HTR-8/SVneo (cell line): ENCODE results near the gene DGKA.

Experiments used
- DNase-seq: peaks from one replicate; pipeline ENCODE4 v3.0.0; 2011; ENCODE audit warnings: low spot score, mixed read lengths; ENCODE audit not compliant: insufficient read length
- FAIRE-seq: peaks from 2 replicates; lab custom pipeline; 2011; peaks lifted over from hg19 to GRCh38; lab: Jason Lieb, UNC

Gene DGKA

GRCh38 chr12:55931317-55931779, 386 bp downstream of the DGKA start:
- DNase-seq (no peak), FAIRE-seq (no peak)

- peak; percentile 35 for DNase-seq
- no peak for FAIRE-seq
Observed at GRCh38 chr12:55931780-55932550, 1.0 kb downstream of the DGKA start.

GRCh38 chr12:55932551-55932910, 1.6 kb downstream of the DGKA start:
- DNase-seq (no peak), FAIRE-seq (no peak)

GRCh38 chr12:55933169-55933798, 2.3 kb downstream of the DGKA start:
- no peak for FAIRE-seq
- peak; percentile 72 for DNase-seq

- no peak for FAIRE-seq
- no peak for DNase-seq
Observed at GRCh38 chr12:55933799-55934742, 3.1 kb downstream of the DGKA start.

GRCh38 chr12:55934773-55935172, 3.8 kb downstream of the DGKA start:
- DNase-seq (no peak), FAIRE-seq (no peak)

GRCh38 chr12:55935738-55936151, 4.8 kb downstream of the DGKA start:
- FAIRE-seq: no peak
- DNase-seq: no peak

- FAIRE-seq: no peak
- no peak for DNase-seq
Observed at GRCh38 chr12:55937981-55938380, 7.0 kb downstream of the DGKA start.

- FAIRE-seq: no peak
- DNase-seq: no peak
Observed at GRCh38 chr12:55938826-55939501, 8.0 kb downstream of the DGKA start.

GRCh38 chr12:55940065-55940732, 9.2 kb downstream of the DGKA start:
- FAIRE-seq: peak; percentile 60
- DNase-seq: peak; percentile 87

- DNase-seq (no peak), FAIRE-seq (no peak)
Observed at GRCh38 chr12:55942055-55942454, 11.1 kb downstream of the DGKA start.

GRCh38 chr12:55942577-55943136, 11.7 kb downstream of the DGKA start:
- FAIRE-seq (no peak), DNase-seq (no peak)

GRCh38 chr12:55946553-55946952, 15.6 kb downstream of the DGKA start:
- DNase-seq: no peak
- no peak for FAIRE-seq

GRCh38 chr12:55955344-55955743, 24.4 kb downstream of the DGKA start:
- FAIRE-seq (no peak), DNase-seq (no peak)

- peak; percentile 67 for DNase-seq
- no peak for FAIRE-seq
Observed at GRCh38 chr12:55955800-55956508, 25.0 kb downstream of the DGKA start.

- FAIRE-seq (no peak), DNase-seq (no peak)
Observed at GRCh38 chr12:55957106-55957859, 26.3 kb downstream of the DGKA start.

- DNase-seq (no peak), FAIRE-seq (no peak)
Observed at GRCh38 chr12:55963760-55964159, 32.8 kb downstream of the DGKA start.

GRCh38 chr12:55965240-55965639, 34.3 kb downstream of the DGKA start:
- DNase-seq (no peak), FAIRE-seq (no peak)
